Liver (tissue), 9 donors: ENCODE measurements around the gene CTAG1B. TPM values are rescaled to one million over a fixed set of nuclear protein-coding genes. Genes with fewer than 3 reads are reported as not detected.

ENCODE experiments used
- DNase-seq: peaks from one replicate; pipeline ENCODE4 v3.0.0-alpha.2; 2017; ENCODE audit warnings: low spot score
- H3K27ac ChIP-seq, 2 donors: one replicate each; pipeline ENCODE4 v1.7.0; 2013; ENCODE audit warnings: inconsistent platforms in 2 of 2, low read length in 2 of 2, control low read depth in 1 of 2, low read depth in 1 of 2, mild to moderate bottlenecking in 1 of 2
- H3K27me3 ChIP-seq, 4 donors: one replicate each; pipeline versions ENCODE4 v1.6.1 to v1.7.0; 2013; ENCODE audit warnings: low read length in 3 of 4, inconsistent platforms in 1 of 4, mild to moderate bottlenecking in 1 of 4, moderate library complexity in 1 of 4; ENCODE audit not compliant: control insufficient read depth in 4 of 4, insufficient read depth in 4 of 4
- H3K36me3 ChIP-seq, 4 donors: one replicate each; pipeline versions ENCODE4 v1.6.1 to v1.7.0; 2013; ENCODE audit warnings: low read length in 3 of 4, mild to moderate bottlenecking in 3 of 4, low read depth in 1 of 4, moderate library complexity in 1 of 4; ENCODE audit not compliant: control insufficient read depth in 4 of 4, insufficient read depth in 3 of 4
- H3K4me1 ChIP-seq, 4 donors: one replicate each; pipeline versions ENCODE4 v1.6.1 to v1.7.0; 2013; ENCODE audit warnings: low read length in 3 of 4, mild to moderate bottlenecking in 3 of 4, moderate library complexity in 1 of 4; ENCODE audit not compliant: control insufficient read depth in 4 of 4, insufficient read depth in 4 of 4
- H3K4me3 ChIP-seq, 3 donors: one replicate each; pipeline versions ENCODE4 v1.6.1 to v1.7.0; 2013; ENCODE audit warnings: low read length in 3 of 3, control low read depth in 1 of 3, low read depth in 1 of 3, mild to moderate bottlenecking in 1 of 3
- H3K9ac ChIP-seq, 2 donors: one replicate each; pipeline ENCODE4 v1.7.0; 2013; ENCODE audit warnings: low read length in 2 of 2, mild to moderate bottlenecking in 2 of 2, moderate library complexity in 2 of 2, control low read depth in 1 of 2, low read depth in 1 of 2
- H3K9me3 ChIP-seq, 4 donors: one replicate each; pipeline versions ENCODE4 v1.6.1 to v1.7.0; 2013; ENCODE audit warnings: low read length in 3 of 4; ENCODE audit not compliant: control insufficient read depth in 4 of 4
- EGR1 ChIP-seq, 2 donors: IDR thresholded peaks; 2 replicates each; pipeline ENCODE4 v1.6.1; 2016 to 2018; ENCODE audit warnings: antibody characterized with exemption in 2 of 2, low read depth in 2 of 2
- FOXA1 ChIP-seq: IDR thresholded peaks from 2 replicates; pipeline ENCODE4 v1.6.1; 2016; ENCODE audit warnings: antibody characterized with exemption
- FOXA2 ChIP-seq: IDR thresholded peaks from 2 replicates; pipeline ENCODE4 v1.6.1; 2016; ENCODE audit warnings: antibody characterized with exemption
- GABPA ChIP-seq, 2 donors: IDR thresholded peaks in 1 of 2; conservative IDR thresholded peaks in 1 of 2; 2 replicates each; pipeline ENCODE4 v1.6.1; 2016; ENCODE audit warnings: antibody characterized with exemption in 2 of 2, mild to moderate bottlenecking in 1 of 2, moderate library complexity in 1 of 2
- HNF4A ChIP-seq, 2 donors: conservative IDR thresholded peaks; 2 replicates each; pipeline ENCODE4 v1.6.1; 2016; ENCODE audit warnings: antibody characterized with exemption in 2 of 2, mild to moderate bottlenecking in 2 of 2
- HNF4G ChIP-seq: IDR thresholded peaks from 2 replicates; pipeline ENCODE4 v1.6.1; 2016; ENCODE audit warnings: antibody characterized with exemption
- JUND ChIP-seq, 2 donors: IDR thresholded peaks; 2 replicates each; pipeline ENCODE4 v1.6.1; 2016; ENCODE audit warnings: antibody characterized with exemption in 2 of 2
- NR2F2 ChIP-seq: IDR thresholded peaks from 2 replicates; pipeline ENCODE4 v1.6.1; 2016; ENCODE audit warnings: antibody characterized with exemption
- RAD21 ChIP-seq, 2 donors: IDR thresholded peaks; 2 replicates each; pipeline ENCODE4 v1.6.1; 2016; ENCODE audit warnings: antibody characterized with exemption in 2 of 2, mild to moderate bottlenecking in 2 of 2
- REST ChIP-seq: IDR thresholded peaks from 2 replicates; pipeline ENCODE4 v1.6.1; 2016; ENCODE audit warnings: antibody characterized with exemption, mild to moderate bottlenecking
- RXRA ChIP-seq, 2 donors: IDR thresholded peaks; 2 replicates each; pipeline ENCODE4 v1.6.1; 2017 to 2018; ENCODE audit warnings: antibody characterized with exemption in 2 of 2, mild to moderate bottlenecking in 1 of 2
- SP1 ChIP-seq: IDR thresholded peaks from 2 replicates; pipeline ENCODE4 v1.6.1; 2018; ENCODE audit warnings: antibody characterized with exemption, mild to moderate bottlenecking
- TAF1 ChIP-seq: conservative IDR thresholded peaks from 2 replicates; pipeline ENCODE4 v1.6.1; 2016; ENCODE audit warnings: antibody characterized with exemption, mild to moderate bottlenecking
- YY1 ChIP-seq: IDR thresholded peaks from 2 replicates; pipeline ENCODE4 v1.6.1; 2016; ENCODE audit warnings: antibody characterized with exemption, mild to moderate bottlenecking
- WGBS: extraction: QIAGEN DNeasy Blood & Tissue Kit; methylation state at CpG from one replicate; pipeline ENCODE4 v1.1.7; 2013; 5-methylcytosine and 5-hydroxymethylcytosine counted together
- polyA plus RNA-seq, 2 donors: library from polyadenylated mRNA; stranded (reverse) in 1 of 2; unstranded in 1 of 2; fragments of 200-250 nt in 1 of 2; fragments of >200 nt in 1 of 2; fragmentation: Nextera tagmentation in 1 of 2; extraction: Ambion mirVana in 1 of 2; gene quantifications; one replicate each; pipeline versions ENCODE4 v1.2.1 to v1.2.3, GENCODE V29; 2013 to 2015
- total RNA-seq, 2 donors: library from RNA; depleted of rRNA; stranded (reverse); fragments of >200 nt; gene quantifications; one replicate each; pipeline ENCODE4 v1.2.3, GENCODE V29; 2014
- TF ChIP-seq, protein P1 (sequence below): IDR thresholded peaks from 2 replicates; pipeline ENCODE4 v1.6.1; 2016; ENCODE audit warnings: antibody characterized with exemption
- TF ChIP-seq, protein P2 (sequence below): fragments of 150-350 bp; IDR thresholded peaks from 2 replicates; pipeline ENCODE4 v1.5.1; 2017; ENCODE audit warnings: improper control_type of control experiment, low read depth, low read length; ENCODE audit not compliant: missing input control
- TF ChIP-seq, protein P3 (sequence below): IDR thresholded peaks from 2 replicates; pipeline ENCODE4 v1.6.1; 2016; ENCODE audit warnings: antibody characterized with exemption
- TF ChIP-seq, protein P4 (sequence below): IDR thresholded peaks from 2 replicates; pipeline ENCODE4 v1.6.1; 2016; ENCODE audit warnings: antibody characterized with exemption
- donor health status: healthy.
- donor health status: healthy.
- donor health status: healthy.
- donor health status: healthy.
- donor health status: healthy.

The CTAG1B gene
- total and polyA plus RNA-seq, 4 donors = not detected

DNA sequence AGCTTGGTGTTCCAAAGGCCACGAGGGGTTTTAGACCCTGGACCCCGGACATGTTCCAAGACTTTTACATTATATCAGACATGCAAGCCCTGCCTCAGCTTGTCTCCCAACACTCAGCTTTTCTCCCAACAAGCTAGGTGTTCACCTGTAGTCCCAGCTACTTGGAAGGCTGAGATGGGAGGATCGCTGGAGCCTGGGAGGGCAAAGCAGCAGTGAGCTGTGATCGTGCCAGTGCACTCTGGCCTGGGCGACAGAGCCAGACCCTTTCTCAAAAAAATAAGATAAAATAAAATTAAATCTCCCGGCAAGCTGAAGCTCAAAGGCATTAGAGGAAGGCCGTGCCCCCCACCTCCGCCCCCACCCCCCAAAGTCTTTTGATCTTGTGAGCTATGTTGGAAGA is 20.4 kb downstream of the CTAG1B start:
- Histone ChIP-seq H3K4me3 (no peak overlapping the region), H3K4me1 (no peaks in the 10 kb centered on the region), H3K27me3 (peaks cover 0 to 5% (median 0%) of the 10 kb centered on the region in 4 donors), H3K9me3 (no peaks in the 10 kb centered on the region), H3K9ac (no peak overlapping the region), H3K27ac (no peak overlapping the region), H3K36me3 (no peaks in the 10 kb centered on the region)
- WGBS = 93% methylated on average over 8 of the region's 8 CpGs
- TF ChIP-seq GABPA (IDR thresholded peaks at IDR 0.05 in 1 of 2, conservative IDR thresholded peaks at IDR 0.05 in 1 of 2) (no peak), REST (no peak), EGR1 (IDR thresholded peaks at IDR 0.05; ENCODE audit: low read depth in 2 of 2) (no peak), YY1 (no peak), FOXA1 (no peak), RXRA (IDR thresholded peaks at IDR 0.05) (no peak), HNF4A (conservative IDR thresholded peaks at IDR 0.05) (no peak), SP1 (no peak), RAD21 (IDR thresholded peaks at IDR 0.05) (no peak), NR2F2 (no peak), FOXA2 (no peak), JUND (IDR thresholded peaks at IDR 0.05) (no peak), HNF4G (no peak)
- TF ChIP-seq, protein P1, sequence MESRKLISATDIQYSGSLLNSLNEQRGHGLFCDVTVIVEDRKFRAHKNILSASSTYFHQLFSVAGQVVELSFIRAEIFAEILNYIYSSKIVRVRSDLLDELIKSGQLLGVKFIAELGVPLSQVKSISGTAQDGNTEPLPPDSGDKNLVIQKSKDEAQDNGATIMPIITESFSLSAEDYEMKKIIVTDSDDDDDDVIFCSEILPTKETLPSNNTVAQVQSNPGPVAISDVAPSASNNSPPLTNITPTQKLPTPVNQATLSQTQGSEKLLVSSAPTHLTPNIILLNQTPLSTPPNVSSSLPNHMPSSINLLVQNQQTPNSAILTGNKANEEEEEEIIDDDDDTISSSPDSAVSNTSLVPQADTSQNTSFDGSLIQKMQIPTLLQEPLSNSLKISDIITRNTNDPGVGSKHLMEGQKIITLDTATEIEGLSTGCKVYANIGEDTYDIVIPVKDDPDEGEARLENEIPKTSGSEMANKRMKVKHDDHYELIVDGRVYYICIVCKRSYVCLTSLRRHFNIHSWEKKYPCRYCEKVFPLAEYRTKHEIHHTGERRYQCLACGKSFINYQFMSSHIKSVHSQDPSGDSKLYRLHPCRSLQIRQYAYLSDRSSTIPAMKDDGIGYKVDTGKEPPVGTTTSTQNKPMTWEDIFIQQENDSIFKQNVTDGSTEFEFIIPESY = no peak
- TF ChIP-seq, protein P2, sequence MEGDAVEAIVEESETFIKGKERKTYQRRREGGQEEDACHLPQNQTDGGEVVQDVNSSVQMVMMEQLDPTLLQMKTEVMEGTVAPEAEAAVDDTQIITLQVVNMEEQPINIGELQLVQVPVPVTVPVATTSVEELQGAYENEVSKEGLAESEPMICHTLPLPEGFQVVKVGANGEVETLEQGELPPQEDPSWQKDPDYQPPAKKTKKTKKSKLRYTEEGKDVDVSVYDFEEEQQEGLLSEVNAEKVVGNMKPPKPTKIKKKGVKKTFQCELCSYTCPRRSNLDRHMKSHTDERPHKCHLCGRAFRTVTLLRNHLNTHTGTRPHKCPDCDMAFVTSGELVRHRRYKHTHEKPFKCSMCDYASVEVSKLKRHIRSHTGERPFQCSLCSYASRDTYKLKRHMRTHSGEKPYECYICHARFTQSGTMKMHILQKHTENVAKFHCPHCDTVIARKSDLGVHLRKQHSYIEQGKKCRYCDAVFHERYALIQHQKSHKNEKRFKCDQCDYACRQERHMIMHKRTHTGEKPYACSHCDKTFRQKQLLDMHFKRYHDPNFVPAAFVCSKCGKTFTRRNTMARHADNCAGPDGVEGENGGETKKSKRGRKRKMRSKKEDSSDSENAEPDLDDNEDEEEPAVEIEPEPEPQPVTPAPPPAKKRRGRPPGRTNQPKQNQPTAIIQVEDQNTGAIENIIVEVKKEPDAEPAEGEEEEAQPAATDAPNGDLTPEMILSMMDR = no peak
- TF ChIP-seq, protein P3, sequence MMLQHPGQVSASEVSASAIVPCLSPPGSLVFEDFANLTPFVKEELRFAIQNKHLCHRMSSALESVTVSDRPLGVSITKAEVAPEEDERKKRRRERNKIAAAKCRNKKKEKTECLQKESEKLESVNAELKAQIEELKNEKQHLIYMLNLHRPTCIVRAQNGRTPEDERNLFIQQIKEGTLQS = no peak
- no peak for DNase-seq

GRCh38 chrX:154597221-154597620 is 21.9 kb downstream of the CTAG1B start:
- Histone ChIP-seq H3K4me1 (no peaks in the 10 kb centered on the region), H3K27ac (no peak overlapping the region), H3K36me3 (no peaks in the 10 kb centered on the region), H3K27me3 (peaks cover 0 to 5% (median 0%) of the 10 kb centered on the region in 4 donors), H3K9ac (no peak overlapping the region), H3K9me3 (peaks cover 0 to 3% (median 0%) of the 10 kb centered on the region in 4 donors), H3K4me3 (no peak overlapping the region)
- TF ChIP-seq EGR1 (IDR thresholded peaks at IDR 0.05; ENCODE audit: low read depth in 2 of 2) (no peak), JUND (IDR thresholded peaks at IDR 0.05) (no peak), NR2F2 (no peak), HNF4A (conservative IDR thresholded peaks at IDR 0.05) (no peak), RXRA (IDR thresholded peaks at IDR 0.05) (no peak), FOXA2 (no peak), RAD21 (IDR thresholded peaks at IDR 0.05) (no peak), GABPA (IDR thresholded peaks at IDR 0.05 in 1 of 2, conservative IDR thresholded peaks at IDR 0.05 in 1 of 2) (no peak), HNF4G (no peak), TAF1 (no peak), SP1 (no peak), FOXA1 (no peak)
- TF ChIP-seq, protein P4, sequence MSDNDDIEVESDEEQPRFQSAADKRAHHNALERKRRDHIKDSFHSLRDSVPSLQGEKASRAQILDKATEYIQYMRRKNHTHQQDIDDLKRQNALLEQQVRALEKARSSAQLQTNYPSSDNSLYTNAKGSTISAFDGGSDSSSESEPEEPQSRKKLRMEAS = no peak
- TF ChIP-seq, protein P3 = no peak
- TF ChIP-seq, protein P2 = no peak
- no peak for DNase-seq
- WGBS = 96% methylated on average over 12 of the region's 12 CpGs
